T-cell (primary cell): Measurements from ENCODE around the gene CCSER1. TPM values are rescaled to one million over a fixed set of nuclear protein-coding genes. Genes with fewer than 3 reads are reported as not detected.
A peak's percentile ranks its signal among the peaks of the same experiment; 100 is the strongest.

Source experiments
- ATAC-seq, 4 experiments: fragments of 200-7000 bp in 3 of 4; fragments of 150-1000 bp in 1 of 4; cut with Tn5 transposase; replicated peaks in 1 of 4; 1 replicate in 3 of 4; 2 replicates in 1 of 4; pipeline ENCODE4 v1.10.0; 2021; ENCODE audit warnings: moderate library complexity in 3 of 4, mild to moderate bottlenecking in 2 of 4, moderate number of reproducible peaks in 1 of 4
- CTCF ChIA-PET, 2 donors: fragments of 300-600 bp; sonication (Branson Sonifier 250); formaldehyde crosslinking; loops; one replicate each; lab custom pipeline; 2022; ENCODE audit warnings: antibody characterized with exemption in 2 of 2; lab: Charles Lee
- POLR2A ChIA-PET, 2 donors: fragments of 300-600 bp; sonication (Branson Sonifier 250); formaldehyde crosslinking; loops; one replicate each; lab custom pipeline; 2022; ENCODE audit warnings: antibody characterized with exemption in 2 of 2; lab: Charles Lee
- DNase-seq, 35 experiments: peaks; one replicate each; pipeline versions ENCODE4 v3.0.0 to v3.0.0-alpha.2; 2013 to 2023
- H3K27ac ChIP-seq: one replicate; pipeline ENCODE4 v1.5.1; 2013; ENCODE audit warnings: low read length
- H3K27me3 ChIP-seq, 2 experiments: replicated peaks in 1 of 2; 1 replicate in 1 of 2; 2 replicates in 1 of 2; pipeline versions ENCODE4 v1.6.1 to v1.7.0; 2013; ENCODE audit warnings: low read length in 1 of 2, mixed read lengths in 1 of 2; ENCODE audit not compliant: control insufficient read depth in 2 of 2, insufficient read depth in 2 of 2; ENCODE audit errors: extremely low read depth in 1 of 2
- H3K36me3 ChIP-seq, 2 donors: 1 replicate in 1 of 2; 2 replicates in 1 of 2; pipeline versions ENCODE4 v1.6.1 to v1.7.0; 2013; ENCODE audit warnings: low read length in 1 of 2; ENCODE audit not compliant: control insufficient read depth in 2 of 2, insufficient read depth in 1 of 2; ENCODE audit errors: extremely low read depth in 1 of 2
- H3K4me1 ChIP-seq, 2 experiments: 1 replicate in 1 of 2; 2 replicates in 1 of 2; pipeline versions ENCODE4 v1.6.1 to v1.7.0; 2013; ENCODE audit warnings: low read length in 2 of 2, mixed read lengths in 1 of 2; ENCODE audit not compliant: insufficient read depth in 2 of 2, control insufficient read depth in 1 of 2; ENCODE audit errors: extremely low read depth in 1 of 2
- H3K4me3 ChIP-seq, 2 donors: 1 replicate in 1 of 2; 2 replicates in 1 of 2; pipeline versions ENCODE4 v1.5.1 to v1.7.0; 2013; ENCODE audit warnings: mild to moderate bottlenecking in 2 of 2, low read length in 1 of 2, moderate library complexity in 1 of 2; ENCODE audit not compliant: control insufficient read depth in 1 of 2; ENCODE audit errors: extremely low read depth in 1 of 2
- H3K9me3 ChIP-seq: 2 replicates; pipeline ENCODE4 v1.7.0; 2013
- H3K27ac Mint-ChIP-seq, 2 donors: one replicate each; pipeline ENCODE4 v1.8.0; 2020 to 2021; ENCODE audit warnings: mild to moderate bottlenecking in 2 of 2, mixed read lengths in 2 of 2
- H3K27me3 Mint-ChIP-seq, 2 donors: one replicate each; pipeline ENCODE4 v1.8.0; 2021 to 2022; ENCODE audit warnings: mixed read lengths in 2 of 2
- H3K36me3 Mint-ChIP-seq: one replicate; pipeline ENCODE4 v1.8.0; 2021; ENCODE audit warnings: mixed read lengths
- H3K4me1 Mint-ChIP-seq, 3 donors: one replicate each; pipeline ENCODE4 v1.8.0; 2020 to 2022; ENCODE audit warnings: mixed read lengths in 3 of 3, mild to moderate bottlenecking in 1 of 3
- H3K4me3 Mint-ChIP-seq, 3 donors: one replicate each; pipeline ENCODE4 v1.8.0; 2020 to 2022; ENCODE audit warnings: mild to moderate bottlenecking in 3 of 3, mixed read lengths in 3 of 3, moderate library complexity in 3 of 3
- H3K9me3 Mint-ChIP-seq, 3 donors: one replicate each; pipeline ENCODE4 v1.8.0; 2020 to 2022; ENCODE audit warnings: mixed read lengths in 3 of 3
- WGBS: methylation state at CpG from one replicate; pipeline ENCODE4 v1.1.5; 2013; ENCODE audit warnings: missing lambda C conversion rate; ENCODE audit not compliant: insufficient coverage; 5-methylcytosine and 5-hydroxymethylcytosine counted together
- total RNA-seq, 35 experiments: library from RNA in 6 of 35; stranded (reverse) in 6 of 35; fragments of 120-200 nt in 1 of 35; gene quantifications; one replicate each; pipeline versions ENCODE4 v1.2.1 to v1.2.4 and lab custom pipeline; 2013 to 2026

Gene CCSER1
- total RNA-seq, 5 donors from 2014 or later (not counting 1 experiment from before 2014, with no cell fraction given) = 0.35 to 1.4 (median 0.98) TPM

- Mint-ChIP-seq H3K9me3 (no peaks in the 10 kb centered on the region), H3K36me3 (no peaks in the 10 kb centered on the region), H3K27me3 (no peaks in the 10 kb centered on the region), H3K4me1 (no peaks in the 10 kb centered on the region), H3K4me3 (no peak overlapping the region), H3K27ac (no peak overlapping the region)
- Histone ChIP-seq H3K27ac (no peak overlapping the region), H3K4me1 (no peaks in the 10 kb centered on the region), H3K27me3 (no peaks in the 10 kb centered on the region), H3K9me3 (no peaks in the 10 kb centered on the region), H3K4me3 (no peak overlapping the region), H3K36me3 (no peaks in the 10 kb centered on the region)
- POLR2A ChIA-PET = no interaction called here
- CTCF ChIA-PET = no interaction called here
- WGBS = no CpG with 5 or more reads among the region's 1 CpG
- DNase-seq = no peak
- ATAC-seq = no peak
Observed at GRCh38 chr4:90443231-90443630, 316.0 kb downstream of the CCSER1 start.

- Histone ChIP-seq H3K36me3 (no peaks in the 10 kb centered on the region), H3K4me3 (no peak overlapping the region), H3K9me3 (no peaks in the 10 kb centered on the region), H3K27me3 (peaks cover 0 to 3% of the 10 kb centered on the region in 2 experiments), H3K4me1 (no peaks in the 10 kb centered on the region), H3K27ac (no peak overlapping the region)
- Mint-ChIP-seq H3K27ac (no peak overlapping the region), H3K36me3 (no peaks in the 10 kb centered on the region), H3K9me3 (peaks cover 0 to under 1% (median 0%) of the 10 kb centered on the region in 3 donors), H3K4me1 (no peaks in the 10 kb centered on the region), H3K27me3 (no peaks in the 10 kb centered on the region), H3K4me3 (no peak overlapping the region)
- ATAC-seq (no peak), DNase-seq (no peak)
- ChIA-PET POLR2A (no interaction called here), CTCF (no interaction called here)
- WGBS = no CpG with 5 or more reads among the region's 2 CpGs
Observed at GRCh38 chr4:90444904-90445303, 317.7 kb downstream of the CCSER1 start.

GRCh38 chr4:90445380-90445779 lies 318.2 kb downstream of the CCSER1 start:
- Mint-ChIP-seq H3K27me3 (no peaks in the 10 kb centered on the region), H3K27ac (no peak overlapping the region), H3K4me1 (no peaks in the 10 kb centered on the region), H3K4me3 (no peak overlapping the region), H3K9me3 (peaks cover 0 to 5% (median 0%) of the 10 kb centered on the region in 3 donors), H3K36me3 (no peaks in the 10 kb centered on the region)
- POLR2A ChIA-PET = no interaction called here
- CTCF ChIA-PET = no interaction called here
- WGBS = no CpG with 5 or more reads among the region's 2 CpGs
- Histone ChIP-seq H3K4me3 (no peak overlapping the region), H3K36me3 (no peaks in the 10 kb centered on the region), H3K4me1 (no peaks in the 10 kb centered on the region), H3K9me3 (no peaks in the 10 kb centered on the region), H3K27ac (no peak overlapping the region), H3K27me3 (peaks cover 0 to 3% of the 10 kb centered on the region in 2 experiments)
- no peak for ATAC-seq
- no peak for DNase-seq

GRCh38 chr4:90449626-90450025 lies 322.4 kb downstream of the CCSER1 start:
- ATAC-seq (no peak), DNase-seq (no peak)
- Mint-ChIP-seq H3K36me3 (no peaks in the 10 kb centered on the region), H3K27ac (no peak overlapping the region), H3K9me3 (peaks cover 0 to 14% (median 0%) of the 10 kb centered on the region in 3 donors), H3K4me1 (no peaks in the 10 kb centered on the region), H3K4me3 (no peak overlapping the region), H3K27me3 (no peaks in the 10 kb centered on the region)
- 57% methylated on average over 2 of the region's 2 CpGs for WGBS
- POLR2A ChIA-PET = no interaction called here
- Histone ChIP-seq H3K4me3 (no peak overlapping the region), H3K27me3 (peaks cover 0 to 3% of the 10 kb centered on the region in 2 experiments), H3K4me1 (no peaks in the 10 kb centered on the region), H3K36me3 (no peaks in the 10 kb centered on the region), H3K27ac (no peak overlapping the region), H3K9me3 (no peaks in the 10 kb centered on the region)
- CTCF ChIA-PET = no interaction called here

GRCh38 chr4:90456891-90457290 lies 329.7 kb downstream of the CCSER1 start:
- Mint-ChIP-seq H3K4me3 (no peak overlapping the region), H3K9me3 (peaks cover 0 to 7% (median 4%) of the 10 kb centered on the region in 3 donors), H3K27me3 (no peaks in the 10 kb centered on the region), H3K4me1 (no peaks in the 10 kb centered on the region), H3K27ac (no peak overlapping the region), H3K36me3 (no peaks in the 10 kb centered on the region)
- H3K9me3 ChIP-seq = no peaks in the 10 kb centered on the region
- ChIA-PET POLR2A (no interaction called here), CTCF (no interaction called here)
- WGBS = 93% methylated on average over 10 of the region's 11 CpGs
- no peak overlapping the region for H3K4me3 ChIP-seq
- ATAC-seq = peak in 1 of 4 experiments; percentile 30
- H3K27ac ChIP-seq = no peak overlapping the region
- no peak for DNase-seq
- no peaks in the 10 kb centered on the region for H3K4me1 ChIP-seq
- H3K36me3 ChIP-seq = no peaks in the 10 kb centered on the region
- no peaks in the 10 kb centered on the region for H3K27me3 ChIP-seq

GRCh38 chr4:90457817-90458216 lies 330.6 kb downstream of the CCSER1 start:
- ChIA-PET POLR2A (no interaction called here), CTCF (no interaction called here)
- DNase-seq = no peak
- Histone ChIP-seq H3K36me3 (no peaks in the 10 kb centered on the region), H3K27me3 (no peaks in the 10 kb centered on the region), H3K4me3 (no peak overlapping the region), H3K9me3 (no peaks in the 10 kb centered on the region), H3K27ac (no peak overlapping the region), H3K4me1 (no peaks in the 10 kb centered on the region)
- H3K27ac Mint-ChIP-seq = no peak overlapping the region
- no peak overlapping the region for H3K4me3 Mint-ChIP-seq
- 85% methylated on average over 6 of the region's 6 CpGs for WGBS
- H3K27me3 Mint-ChIP-seq = no peaks in the 10 kb centered on the region
- H3K36me3 Mint-ChIP-seq = no peaks in the 10 kb centered on the region
- H3K9me3 Mint-ChIP-seq = peaks cover 0 to 7% (median 4%) of the 10 kb centered on the region in 3 donors
- no peak for ATAC-seq
- H3K4me1 Mint-ChIP-seq = no peaks in the 10 kb centered on the region

GRCh38 chr4:90458576-90458975 lies 331.4 kb downstream of the CCSER1 start:
- H3K4me1 ChIP-seq = no peaks in the 10 kb centered on the region
- H3K4me3 ChIP-seq = no peak overlapping the region
- no peak overlapping the region for H3K27ac ChIP-seq
- ATAC-seq (no peak), DNase-seq (no peak)
- Mint-ChIP-seq H3K9me3 (peaks cover 0 to 7% (median 4%) of the 10 kb centered on the region in 3 donors), H3K4me3 (no peak overlapping the region), H3K27ac (no peak overlapping the region), H3K4me1 (no peaks in the 10 kb centered on the region), H3K27me3 (no peaks in the 10 kb centered on the region), H3K36me3 (no peaks in the 10 kb centered on the region)
- ChIA-PET CTCF (no interaction called here), POLR2A (no interaction called here)
- H3K9me3 ChIP-seq = no peaks in the 10 kb centered on the region
- 29% methylated on average over 1 of the region's 3 CpGs for WGBS
- H3K27me3 ChIP-seq = no peaks in the 10 kb centered on the region
- H3K36me3 ChIP-seq = no peaks in the 10 kb centered on the region
